NCI-H1694 (cell line): ENCODE data around the gene TTC28.

Source experiments
- DNase-seq: peaks from one replicate; lab custom pipeline; 2025; lab: John Stamatoyannopoulos, UW

TTC28 gene

DNA sequence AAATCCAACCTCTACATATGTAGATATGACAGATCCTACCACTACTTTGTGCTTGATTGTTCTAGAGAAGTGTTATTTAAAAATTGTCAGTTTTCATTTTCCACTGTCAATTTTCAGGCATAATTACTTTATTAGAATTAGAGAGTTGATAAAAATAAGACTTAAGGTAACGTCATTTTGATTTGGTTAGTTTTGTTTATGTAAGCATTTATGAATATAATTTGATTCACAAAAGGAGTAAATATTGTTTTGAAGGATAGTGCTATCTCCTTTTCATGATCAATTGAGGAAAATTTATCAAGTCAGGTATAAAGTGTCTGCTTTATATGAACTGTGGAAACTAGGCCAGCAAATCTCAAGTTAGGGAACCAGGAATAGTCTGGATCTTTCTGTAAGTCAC is 718.0 kb downstream of the TTC28 start:
- DNase-seq, result no peak

DNA sequence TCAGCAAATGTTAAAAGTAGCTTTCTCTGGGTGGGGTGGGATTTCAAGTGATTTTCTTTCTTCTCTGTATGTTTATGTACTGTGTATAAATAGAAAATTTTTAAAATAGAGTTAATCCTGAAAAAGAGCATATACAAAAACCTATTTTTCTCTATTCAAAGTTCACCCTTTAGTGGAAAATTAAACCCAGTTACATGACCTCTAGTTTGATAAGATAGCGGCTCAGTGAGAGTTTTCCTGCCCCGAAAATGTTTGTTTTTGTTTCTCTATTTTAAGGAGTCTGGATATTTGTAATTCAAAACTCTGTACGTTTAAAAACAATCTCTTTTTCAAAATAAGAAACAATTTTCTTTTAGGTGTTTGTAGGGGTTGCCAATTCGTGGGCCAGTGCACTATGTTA is 718.5 kb downstream of the TTC28 start:
- DNase-seq, result no peak

DNA sequence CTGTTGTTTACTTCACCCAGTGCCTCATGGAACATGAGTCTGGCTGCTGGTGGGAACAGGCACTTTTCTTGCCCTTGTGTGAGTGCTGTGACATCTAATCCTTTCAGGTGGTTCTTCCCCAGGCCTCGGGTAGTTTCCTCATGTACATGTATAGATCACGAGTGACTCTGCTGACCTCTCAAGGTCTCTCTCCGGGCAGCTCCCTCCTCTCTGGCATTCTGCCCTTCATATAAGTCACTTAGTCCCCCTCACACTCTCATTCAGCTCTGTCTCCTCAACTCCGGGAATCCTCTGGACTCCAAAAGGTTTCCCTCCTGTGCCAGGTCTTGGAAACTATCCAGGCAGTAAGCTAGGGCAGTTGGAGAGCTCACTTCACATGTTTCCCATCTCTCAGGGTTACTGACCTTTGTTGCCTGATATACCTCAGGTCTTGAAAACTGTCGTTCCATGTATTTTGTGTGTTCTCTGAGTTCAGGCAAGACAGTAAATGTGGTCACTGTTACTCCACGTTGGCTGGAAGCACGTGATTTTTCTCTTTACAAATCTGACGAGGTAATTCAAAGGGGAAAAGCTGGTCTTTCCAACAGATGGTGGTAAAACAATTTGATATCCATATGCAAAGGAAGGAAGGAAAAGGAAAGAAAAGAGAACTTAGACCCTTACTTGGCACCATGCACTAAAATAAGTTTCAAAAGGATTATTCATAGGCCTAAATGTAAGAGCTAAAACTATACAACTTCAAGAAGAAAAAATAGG is 720.1 kb downstream of the TTC28 start:
- no peak for DNase-seq

DNA sequence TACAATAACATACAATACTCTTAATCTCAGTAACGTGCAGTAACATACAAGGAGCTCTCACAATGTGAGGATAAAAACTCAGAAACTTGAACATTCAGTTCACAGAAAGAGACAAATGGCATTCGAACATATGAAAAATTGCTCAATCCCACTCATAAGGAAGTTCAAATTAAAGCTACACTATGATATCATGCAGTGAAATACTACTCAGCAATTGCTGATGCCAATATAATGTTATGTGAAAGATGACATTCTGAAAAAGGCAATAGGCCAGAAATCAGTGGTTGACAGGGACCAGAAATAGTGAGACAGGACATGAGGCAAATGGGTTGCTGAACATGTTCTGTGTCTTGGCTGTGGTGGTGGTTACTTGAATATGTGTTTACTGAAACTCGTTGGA is 726.9 kb downstream of the TTC28 start:
- DNase-seq, result no peak

DNA sequence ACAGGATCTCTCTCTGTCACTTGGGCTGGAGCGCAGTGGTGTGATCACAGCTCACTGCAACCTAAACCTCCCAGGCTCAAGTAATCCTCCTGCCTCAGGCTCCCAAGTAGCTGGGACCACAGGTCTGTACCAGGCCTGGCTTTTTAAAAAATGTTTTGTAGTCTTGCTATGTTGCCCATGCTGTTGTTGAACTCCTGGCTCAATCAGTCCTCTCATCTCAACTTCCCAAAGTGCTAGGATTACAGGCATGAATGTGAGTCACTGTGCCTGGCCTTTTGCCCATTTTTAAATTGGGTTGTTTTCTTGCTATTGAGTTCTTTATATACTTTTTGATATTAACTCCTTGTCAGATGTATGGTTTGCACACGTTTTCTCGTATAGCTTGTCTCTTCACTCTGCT is 727.5 kb downstream of the TTC28 start:
- no peak for DNase-seq

DNA sequence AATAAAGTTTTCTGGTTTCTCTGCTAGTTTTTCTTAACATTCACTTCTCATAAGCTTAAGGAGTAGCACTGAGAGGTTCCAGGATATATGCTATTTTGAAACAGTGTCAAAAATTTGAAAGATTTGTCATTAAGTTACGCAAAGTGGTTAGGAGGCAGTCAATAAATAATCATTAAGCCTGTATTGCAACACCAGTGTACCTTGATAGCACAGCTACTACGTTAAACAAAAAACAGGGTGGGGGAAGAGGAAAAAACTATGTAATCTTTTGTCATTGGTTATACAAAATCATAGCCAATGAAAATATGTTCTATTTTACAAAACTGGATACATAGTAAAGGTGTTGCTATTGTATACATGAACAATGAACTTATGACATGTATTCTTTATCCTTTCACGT is 730.2 kb downstream of the TTC28 start:
- no peak for DNase-seq

DNA sequence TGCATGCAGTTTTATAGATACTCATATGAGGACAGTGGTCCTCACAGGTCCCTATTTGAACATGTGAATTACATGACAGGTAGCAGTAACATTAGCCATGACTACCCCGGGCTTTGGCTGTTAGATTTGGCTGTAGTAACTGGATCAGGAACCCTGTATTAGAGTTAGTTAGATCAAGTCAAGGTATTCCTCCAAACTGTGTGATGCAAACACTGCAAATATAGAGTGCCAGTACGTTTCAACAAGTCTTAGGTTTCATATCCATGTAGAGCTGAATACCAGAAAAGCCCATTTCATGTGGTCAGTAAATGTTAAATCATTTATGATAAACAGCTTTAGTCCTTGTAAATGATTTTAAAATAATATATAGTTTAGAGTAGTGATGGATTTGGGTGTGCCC is 731.1 kb downstream of the TTC28 start:
- no peak for DNase-seq

DNA sequence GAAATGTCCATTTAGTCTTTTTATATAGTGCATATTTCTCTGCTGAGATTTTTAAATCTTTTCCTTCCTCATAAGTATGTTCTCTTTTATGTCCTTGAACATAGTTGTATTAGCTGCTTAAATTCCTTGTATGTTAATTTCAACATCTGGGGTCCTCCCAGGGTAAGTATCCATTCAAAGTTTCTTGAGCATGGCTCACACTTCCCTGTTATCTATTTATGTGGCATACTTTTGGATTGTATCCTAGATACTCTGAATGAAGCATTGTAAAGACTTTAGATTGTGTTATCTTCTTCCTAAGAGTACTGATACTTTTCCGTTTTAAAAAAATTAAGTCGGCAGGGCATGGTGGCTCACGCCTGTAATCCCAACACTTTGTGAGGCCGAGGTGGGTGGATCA is 732.2 kb downstream of the TTC28 start:
- DNase-seq, result no peak

DNA sequence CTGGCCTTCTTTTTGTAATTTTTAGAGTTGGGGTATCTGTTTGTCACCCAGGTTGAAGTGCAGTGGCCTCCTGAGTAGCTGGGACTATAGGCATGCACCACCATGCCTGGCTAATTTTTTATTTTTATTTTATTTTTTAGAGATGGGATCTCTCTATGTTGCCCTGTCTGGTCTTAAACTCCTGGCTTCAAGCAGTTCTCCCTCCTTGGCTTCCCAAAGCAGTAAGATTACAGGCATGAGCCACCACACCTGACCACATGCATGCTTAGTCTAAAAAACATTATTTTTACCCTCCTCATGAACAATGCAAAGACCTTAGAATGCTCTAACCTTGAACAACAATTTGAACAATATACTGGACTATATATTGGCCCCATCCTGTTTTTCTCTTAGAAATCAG is 738.5 kb downstream of the TTC28 start:
- DNase-seq, result no peak

DNA sequence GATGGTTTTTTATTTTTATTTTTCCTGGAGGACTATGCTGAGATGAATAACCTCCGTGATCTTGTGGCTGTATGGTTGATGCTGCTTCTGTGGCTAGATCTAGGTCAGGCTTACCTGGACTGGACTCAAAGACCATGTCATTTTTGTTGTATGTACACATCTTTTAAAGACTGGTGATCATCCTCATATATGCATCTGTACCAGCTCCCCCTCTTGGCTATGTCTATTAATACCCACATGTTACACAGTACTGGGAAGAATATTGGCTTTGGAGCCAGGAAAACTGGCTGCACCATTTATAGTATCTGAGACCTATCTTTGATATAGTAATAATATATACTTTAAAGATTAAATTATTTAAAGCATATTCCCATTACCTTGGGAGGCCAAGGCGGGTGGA is 742.2 kb downstream of the TTC28 start:
- no peak for DNase-seq

DNA sequence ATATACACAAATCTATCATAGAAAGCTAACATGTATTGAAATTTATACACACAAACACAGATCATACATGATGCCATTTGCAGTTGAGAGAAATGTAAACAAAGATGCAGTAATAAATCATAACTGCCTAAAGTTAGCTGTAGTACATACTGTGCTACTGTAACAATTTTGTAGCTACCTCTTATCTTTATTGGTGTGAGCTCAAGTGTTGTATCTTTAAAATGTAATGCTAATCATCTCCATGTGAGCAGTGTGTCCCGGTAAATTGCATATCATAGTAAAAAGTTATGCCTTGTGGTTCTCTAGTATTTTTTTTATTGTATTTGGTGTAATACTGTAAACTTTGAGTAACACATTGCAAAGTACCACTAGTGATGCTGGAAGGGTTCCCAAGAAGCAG is 743.7 kb downstream of the TTC28 start:
- no peak for DNase-seq

DNA sequence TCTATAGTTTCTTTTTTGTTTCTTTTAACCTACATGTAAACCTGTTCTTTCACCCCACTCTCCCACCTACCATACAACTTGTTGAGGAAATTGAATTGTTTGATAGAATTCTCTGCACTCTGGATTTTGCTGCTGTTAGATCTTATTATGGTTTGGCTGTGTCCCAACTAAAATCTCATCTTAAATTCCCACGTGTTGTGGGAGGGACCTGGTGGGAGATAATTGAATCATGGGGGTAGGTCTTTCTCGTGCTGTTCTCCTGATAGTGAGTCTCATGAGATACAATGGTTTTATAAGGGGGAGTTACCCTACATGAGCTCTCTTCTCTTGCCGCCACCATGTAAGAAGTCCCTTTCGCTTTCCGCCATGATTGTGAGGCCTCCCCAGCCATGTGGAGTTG is 745.6 kb downstream of the TTC28 start:
- DNase-seq, result no peak

DNA sequence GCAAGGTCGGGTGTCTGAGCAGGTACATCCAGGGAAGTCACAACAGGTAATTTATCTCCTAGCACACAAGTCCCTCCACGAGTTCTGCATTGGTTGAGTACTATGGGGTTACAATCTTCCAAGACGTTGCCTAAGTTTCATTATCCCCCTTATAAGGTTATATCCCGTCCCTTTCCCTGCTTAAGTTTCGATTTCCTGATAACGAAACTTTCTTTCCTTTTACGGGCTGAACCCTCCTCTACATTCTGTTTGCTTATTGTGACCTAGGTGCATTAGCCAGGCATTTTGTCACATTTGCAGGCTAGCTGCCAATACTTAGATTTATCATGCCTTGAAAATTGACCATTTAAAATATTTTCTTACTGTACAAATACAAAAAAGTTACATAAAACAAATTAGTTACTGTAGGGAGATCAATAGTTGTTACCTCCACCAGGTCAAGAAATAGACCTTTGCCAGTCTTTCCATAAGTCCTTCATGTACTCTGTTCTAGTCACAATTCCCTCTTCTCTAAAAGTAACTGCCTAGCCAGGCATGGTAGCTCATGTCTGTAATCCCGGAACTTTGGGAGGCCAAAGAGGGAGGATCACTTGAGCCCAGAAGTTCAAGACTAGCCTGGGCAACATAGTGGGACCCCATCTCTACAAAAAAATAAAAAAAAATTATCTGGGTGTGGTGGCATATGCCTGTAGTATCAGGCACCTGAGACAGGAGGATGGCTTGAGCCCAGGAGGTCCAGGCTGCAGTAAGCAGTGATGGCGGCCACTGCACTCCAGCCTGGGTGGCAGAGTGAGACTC is 746.3 kb downstream of the TTC28 start:
- DNase-seq, result no peak

DNA sequence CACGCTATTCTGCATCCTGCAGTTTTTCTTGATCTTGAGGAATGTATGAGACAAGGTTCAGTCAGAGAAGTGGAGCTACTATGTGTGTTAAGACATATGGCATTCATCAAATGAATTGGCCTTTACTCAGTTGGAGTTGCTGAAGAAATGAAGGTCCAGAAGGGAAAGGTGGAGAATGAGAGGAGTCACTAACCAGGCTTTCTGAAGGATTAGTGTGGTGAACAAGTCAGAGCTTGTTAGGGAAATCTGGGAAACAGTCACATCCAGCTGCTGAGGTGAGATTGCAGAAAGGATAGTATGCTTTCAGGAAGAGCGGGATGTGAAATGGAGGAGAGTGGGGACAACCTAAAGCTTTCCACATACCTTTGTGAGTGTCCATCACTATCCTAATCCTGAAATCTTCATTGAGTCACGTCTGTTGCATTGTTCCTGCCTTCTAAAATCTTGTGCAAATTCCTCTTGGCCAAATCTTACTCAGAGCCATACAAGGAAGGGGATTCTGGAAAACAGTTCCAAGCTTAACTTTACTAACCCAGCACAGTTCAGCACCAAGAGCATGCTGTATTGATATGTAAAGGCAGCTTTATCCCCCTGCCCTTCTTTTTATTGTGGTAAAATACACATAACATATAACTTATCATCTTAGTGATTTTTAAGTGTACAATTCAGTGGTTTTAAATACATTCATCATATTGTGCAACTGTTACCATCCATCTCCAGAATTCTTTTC is 749.1 kb downstream of the TTC28 start:
- DNase-seq, result no peak
